Measurements from ENCODE around the gene VPS11.
A peak's percentile ranks its signal among the peaks of the same experiment; 100 is the strongest.

VPS11 gene

DNA sequence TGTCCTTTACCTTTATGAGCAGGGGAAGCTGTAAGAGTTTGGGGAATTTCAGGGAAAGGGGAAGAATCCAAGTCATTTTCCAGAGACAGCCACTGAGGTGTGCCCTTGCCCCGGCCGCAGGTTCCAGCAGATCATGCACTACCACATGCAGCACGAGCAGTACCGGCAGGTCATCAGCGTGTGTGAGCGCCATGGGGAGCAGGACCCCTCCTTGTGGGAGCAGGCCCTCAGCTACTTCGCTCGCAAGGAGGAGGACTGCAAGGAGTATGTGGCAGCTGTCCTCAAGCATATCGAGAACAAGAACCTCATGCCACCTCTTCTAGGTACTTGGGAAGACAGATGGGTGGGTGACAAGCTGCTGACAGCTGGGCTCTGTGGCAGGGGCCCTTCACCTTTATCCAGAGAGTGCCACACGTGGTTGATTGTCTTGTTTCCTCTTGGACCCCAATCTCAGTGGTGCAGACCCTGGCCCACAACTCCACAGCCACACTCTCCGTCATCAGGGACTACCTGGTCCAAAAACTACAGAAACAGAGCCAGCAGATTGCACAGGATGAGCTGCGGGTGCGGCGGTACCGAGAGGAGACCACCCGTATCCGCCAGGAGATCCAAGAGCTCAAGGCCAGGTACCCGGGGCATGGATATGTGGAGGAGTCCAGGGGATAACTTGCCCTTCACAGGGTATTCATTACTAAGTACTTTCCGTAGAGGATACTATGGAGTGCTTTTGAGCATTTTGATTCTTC, 11.2 kb downstream of the VPS11 start:
- no peak for DNase-seq (ENCODE audit: extremely low read depth in 1 of 2, low read depth in 1 of 2)

DNA sequence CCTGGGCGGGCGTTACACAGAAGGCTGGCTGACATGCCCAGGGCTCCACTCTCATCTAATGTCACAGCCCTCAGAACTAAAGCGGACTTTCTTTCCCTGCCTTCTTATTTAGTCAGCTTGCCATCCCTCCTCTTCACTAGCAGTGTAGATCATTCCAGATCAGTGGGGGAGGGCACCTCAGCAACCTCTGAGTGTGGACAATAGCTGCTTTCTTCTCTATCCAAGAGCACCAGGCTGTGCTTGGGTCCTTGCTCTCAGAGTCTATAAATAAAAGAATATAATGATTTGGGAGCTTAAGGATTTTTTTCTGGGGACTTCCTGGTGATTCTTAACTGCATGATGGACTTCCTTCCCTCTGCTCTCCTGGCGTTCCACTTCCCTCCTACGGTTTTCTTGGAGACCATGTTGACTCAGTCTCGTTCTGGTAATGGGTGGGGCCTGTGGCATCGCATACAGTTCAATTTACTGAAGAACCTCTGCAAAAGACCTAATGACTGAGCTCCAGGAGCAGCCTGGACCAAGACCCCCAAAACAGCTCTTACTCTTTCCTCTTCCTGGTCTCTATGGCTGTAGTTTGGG, 14.2 kb downstream of the VPS11 start:
- no peak for DNase-seq (ENCODE audit: extremely low read depth in 1 of 2, low read depth in 1 of 2)

DNA sequence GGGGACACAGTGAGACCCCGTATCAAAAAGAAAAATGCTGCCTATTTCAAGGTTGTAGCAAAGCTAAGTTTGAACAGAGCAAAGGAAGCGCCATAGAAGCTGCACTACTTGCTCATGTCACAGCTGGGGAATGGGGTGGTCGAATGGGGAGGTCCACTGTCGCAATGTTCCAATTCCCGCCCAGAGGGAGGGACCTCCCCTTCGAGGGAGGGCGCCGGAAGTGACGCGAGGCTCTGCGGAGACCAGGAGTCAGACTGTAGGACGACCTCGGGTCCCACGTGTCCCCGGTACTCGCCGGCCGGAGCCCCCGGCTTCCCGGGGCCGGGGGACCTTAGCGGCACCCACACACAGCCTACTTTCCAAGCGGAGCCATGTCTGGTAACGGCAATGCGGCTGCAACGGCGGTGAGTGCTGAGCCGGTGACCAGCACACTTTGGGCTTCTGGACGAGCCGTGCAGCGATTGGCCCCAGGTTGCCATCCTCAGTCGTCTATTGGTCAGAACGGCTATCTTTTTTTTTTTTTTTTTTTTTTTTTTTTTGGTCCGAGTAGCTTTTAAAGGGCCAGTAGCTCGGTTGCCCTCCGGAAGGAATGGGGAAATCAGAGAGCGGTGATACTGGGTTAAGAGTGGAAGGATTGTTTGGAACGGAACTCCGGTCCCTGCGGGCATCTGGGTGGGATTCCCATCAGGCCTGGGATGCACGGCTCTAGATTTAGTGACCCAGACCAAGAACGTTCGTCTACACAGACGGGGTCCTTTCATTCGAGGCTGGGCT, 17.2 kb downstream of the VPS11 start, which contains the start of gene HMBS:
HMBS (plus strand) TSS at position 219 of the 774 bp plus-strand sequence; CDS start at position 372, 153 bp downstream.
- DNase-seq (ENCODE audit: extremely low read depth in 1 of 2, low read depth in 1 of 2): peak; percentile 74 to 86

DNA sequence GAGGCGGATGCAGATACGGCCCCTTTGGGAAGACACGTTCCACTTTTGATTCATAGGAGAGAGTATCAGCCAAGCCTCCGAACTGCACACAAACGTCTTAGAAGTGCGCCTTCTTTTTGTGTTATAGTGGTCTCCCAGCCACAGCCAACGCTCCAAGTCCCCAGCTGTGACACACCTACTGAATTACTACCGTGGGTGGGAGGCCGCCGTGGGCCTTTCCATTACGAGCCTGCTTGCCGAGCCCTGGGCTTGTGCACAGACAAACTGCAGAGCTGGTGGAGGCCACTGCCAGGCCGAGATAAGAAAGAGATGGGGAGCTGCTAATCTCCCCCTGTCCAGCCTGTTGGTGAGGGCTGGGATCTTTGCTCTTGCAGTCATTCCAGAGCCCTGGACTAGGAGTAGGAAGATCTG, 17.8 kb downstream of the VPS11 start:
- DNase-seq (ENCODE audit: extremely low read depth in 1 of 2, low read depth in 1 of 2): peak in 1 of 2 donors; percentile 26

DNA sequence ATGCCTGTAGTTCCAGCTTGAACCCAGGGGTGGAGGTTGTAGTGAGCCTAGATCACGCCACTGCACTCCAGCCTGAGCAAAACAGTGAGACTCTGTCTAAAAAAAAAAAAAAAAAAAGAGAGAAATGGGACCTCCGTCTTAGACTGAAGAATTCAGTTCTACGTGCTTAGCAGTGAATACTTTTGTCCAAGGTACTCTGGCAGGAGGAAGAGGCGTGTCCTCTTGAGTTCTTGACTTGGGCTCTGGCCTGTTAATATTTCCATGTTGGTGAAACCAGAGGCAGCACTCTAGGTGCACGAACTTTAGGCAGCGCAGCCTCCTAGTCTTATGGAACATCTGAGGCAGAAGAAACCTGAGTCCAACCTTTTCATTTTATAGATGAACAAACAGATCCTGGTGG, 19.5 kb downstream of the VPS11 start:
- DNase-seq (ENCODE audit: extremely low read depth in 1 of 2, low read depth in 1 of 2): no peak

DNA sequence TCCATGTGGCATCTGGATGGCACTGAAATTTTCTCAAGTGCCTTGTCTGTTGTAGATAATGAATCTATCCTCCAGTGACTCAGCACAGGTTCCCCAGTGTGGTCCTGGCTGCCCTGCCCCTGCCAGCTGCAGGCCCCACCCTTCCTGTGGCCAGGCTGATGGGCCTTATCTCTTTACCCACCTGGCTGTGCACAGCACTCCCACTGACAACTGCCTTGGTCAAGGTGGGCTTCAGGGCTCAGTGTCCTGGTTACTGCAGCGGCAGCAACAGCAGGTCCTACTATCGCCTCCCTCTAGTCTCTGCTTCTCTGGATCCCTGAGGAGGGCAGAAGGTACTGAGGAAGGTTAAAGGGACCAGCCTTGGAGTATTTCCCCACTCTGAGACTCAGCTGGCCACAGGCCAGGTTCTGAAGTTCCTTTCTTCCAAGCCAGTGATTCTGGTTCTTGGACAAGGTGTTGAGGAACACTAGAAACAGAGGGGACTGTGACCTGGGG, 20.2 kb downstream of the VPS11 start:
- DNase-seq (ENCODE audit: extremely low read depth in 1 of 2, low read depth in 1 of 2): no peak

DNA sequence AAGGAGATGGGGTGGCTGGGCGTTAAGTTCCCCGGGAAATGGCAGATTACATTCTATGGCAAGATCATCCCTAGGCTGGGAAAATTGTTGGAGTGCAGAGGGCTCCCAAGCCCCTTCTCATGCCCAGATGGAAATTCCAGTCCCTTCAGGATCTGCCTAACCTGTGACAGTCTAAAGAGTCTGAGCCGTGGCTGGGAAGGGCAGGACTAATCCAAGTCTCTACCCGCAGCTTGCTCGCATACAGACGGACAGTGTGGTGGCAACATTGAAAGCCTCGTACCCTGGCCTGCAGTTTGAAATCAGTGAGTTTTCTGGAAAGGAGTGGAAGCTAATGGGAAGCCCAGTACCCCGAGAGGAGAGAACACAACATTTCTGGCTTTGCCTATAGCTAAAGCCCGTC, 20.8 kb downstream of the VPS11 start:
- DNase-seq (ENCODE audit: extremely low read depth in 1 of 2, low read depth in 1 of 2): no peak

DNA sequence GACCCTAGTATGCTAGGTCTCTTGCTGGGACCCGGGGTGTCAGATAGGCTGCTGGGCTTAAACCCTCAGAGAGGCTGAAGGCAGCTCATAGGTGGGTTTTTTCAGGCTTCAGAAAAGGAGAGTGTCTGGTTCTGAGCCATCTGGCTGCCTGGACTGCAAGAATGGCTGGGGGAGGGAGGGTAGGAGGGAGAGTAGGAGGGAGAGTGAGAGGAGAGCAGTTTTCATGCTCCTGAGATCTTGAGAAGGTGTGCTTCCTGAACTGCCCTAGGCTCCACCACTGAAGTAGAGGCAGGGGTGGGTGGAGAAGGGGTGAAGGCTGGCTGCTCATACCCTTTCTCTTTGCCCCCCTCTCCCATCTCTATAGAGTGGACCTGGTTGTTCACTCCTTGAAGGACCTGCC, 21.7 kb downstream of the VPS11 start:
- no peak for DNase-seq (ENCODE audit: extremely low read depth in 1 of 2, low read depth in 1 of 2)

DNA sequence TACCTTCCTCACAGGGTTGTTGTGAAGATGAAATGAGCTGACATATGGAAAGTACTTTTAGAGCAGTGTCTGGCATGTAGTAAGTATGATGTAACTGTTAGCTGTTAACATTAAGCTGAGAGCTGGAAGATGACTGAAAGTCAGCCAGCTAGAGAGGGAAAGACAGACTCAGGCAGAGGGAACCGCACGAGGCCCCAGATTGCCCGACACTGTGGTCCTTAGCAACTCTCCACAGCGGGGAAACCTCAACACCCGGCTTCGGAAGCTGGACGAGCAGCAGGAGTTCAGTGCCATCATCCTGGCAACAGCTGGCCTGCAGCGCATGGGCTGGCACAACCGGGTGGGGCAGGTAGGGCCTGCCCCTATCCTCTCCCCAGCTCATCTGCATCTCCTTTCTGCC, 23.6 kb downstream of the VPS11 start:
- no peak for DNase-seq (ENCODE audit: extremely low read depth in 1 of 2, low read depth in 1 of 2)

DNA sequence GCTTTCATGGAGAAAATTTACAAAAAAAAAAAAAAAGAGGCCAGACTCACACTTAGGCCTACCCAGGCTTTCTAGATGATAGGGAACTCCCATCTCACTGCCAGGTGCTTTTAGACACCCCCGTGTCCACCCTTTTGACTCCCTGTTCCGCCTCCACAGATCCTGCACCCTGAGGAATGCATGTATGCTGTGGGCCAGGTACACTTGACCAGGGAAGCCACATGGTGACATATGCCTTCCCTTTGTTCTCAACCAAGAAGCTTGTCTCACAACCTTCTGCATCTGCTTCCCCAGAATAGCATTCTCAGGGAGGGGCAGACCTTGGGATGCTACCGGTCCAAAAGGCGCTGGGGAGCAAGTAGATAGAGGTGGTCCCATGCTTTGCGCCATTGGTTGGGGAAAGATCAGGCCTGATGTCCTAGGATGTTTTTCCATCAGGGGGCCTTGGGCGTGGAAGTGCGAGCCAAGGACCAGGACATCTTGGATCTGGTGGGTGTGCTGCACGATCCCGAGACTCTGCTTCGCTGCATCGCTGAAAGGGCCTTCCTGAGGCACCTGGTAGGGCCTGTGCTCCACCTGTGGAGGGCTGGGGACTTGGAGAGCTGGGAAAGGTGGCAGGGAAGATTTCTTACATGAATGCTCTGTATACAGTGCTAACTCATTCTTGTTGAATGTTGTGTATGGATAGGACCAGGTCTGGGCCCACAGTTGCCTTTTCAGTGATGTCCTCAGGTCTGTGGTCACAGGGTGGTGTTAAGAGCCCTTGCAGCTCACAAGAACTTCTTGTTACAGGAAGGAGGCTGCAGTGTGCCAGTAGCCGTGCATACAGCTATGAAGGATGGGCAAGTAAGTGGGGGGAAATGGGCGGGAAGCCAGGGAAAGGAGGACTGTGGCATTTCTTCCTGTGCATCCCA, 24.6 kb downstream of the VPS11 start:
- DNase-seq (ENCODE audit: extremely low read depth in 1 of 2, low read depth in 1 of 2): no peak

DNA sequence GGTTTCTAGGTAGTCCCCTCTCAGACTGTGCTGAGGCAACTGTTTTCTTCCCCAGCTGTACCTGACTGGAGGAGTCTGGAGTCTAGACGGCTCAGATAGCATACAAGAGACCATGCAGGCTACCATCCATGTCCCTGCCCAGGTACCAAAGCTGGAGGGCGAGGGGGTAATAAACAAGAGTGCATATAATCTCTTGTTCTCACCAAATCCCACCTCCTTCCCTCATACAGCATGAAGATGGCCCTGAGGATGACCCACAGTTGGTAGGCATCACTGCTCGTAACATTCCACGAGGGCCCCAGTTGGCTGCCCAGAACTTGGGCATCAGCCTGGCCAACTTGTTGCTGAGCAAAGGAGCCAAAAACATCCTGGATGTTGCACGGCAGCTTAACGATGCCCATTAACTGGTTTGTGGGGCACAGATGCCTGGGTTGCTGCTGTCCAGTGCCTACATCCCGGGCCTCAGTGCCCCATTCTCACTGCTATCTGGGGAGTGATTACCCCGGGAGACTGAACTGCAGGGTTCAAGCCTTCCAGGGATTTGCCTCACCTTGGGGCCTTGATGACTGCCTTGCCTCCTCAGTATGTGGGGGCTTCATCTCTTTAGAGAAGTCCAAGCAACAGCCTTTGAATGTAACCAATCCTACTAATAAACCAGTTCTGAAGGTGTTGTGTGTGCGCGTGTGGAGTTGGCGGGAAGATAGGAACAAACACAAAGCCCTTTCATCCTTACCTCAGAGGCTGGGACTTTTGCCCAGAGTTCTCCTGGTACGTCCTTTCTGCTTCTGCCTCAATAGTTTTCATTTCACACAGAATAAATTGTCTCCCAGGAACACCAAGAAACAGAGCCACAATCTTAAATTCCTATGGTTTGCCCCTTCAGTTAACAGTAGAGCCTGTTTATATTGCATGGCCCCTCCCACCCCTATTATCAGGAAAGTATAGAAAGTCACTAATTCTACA, 25.5 kb downstream of the VPS11 start:
- DNase-seq (ENCODE audit: extremely low read depth in 1 of 2, low read depth in 1 of 2): no peak

DNA sequence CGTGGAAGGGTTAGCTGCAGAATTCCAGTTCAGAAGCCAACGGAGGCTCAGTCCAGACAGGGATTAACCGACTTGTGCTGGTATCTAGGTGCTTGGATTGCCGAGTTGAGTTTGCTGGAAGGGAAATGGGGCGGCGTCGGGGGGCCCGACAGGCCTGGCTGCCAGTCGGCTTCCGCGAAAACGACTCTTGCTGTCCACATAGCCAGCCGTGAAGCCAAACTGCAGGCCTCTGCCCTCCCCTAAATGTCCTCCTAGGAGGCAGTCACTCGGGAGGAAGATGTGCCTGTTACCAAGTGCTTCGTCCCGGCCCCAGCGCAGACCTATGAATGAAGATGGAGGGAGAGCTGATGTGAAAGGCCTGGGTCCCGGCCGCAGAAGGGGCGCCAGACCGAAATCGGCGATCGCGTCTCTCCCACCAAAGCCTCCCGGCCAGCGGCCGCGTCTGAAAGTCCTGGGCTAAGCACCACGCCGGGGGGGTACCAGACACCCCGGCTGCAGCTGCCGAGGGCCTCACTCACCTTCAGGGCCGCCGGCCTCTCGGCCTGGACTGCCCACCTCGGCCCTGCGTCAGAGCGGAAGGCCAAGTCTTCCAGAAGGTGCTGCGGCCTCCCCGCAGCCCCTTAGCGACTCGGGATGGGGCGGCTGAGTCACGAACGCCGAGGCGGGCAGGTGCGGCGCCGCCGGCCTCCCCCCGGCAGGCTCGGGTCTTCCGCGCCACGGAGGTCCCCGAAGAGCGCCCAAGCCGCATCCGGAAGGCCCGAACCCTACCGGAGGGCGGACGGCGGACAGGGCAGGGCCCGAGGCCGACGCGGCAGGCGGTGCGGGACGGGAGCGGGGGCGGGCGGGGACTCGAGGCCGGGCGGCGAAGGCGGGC, 26.6 kb downstream of the VPS11 start:
- DNase-seq (ENCODE audit: extremely low read depth in 1 of 2, low read depth in 1 of 2): peak in 1 of 2 donors; percentile 31

DNA sequence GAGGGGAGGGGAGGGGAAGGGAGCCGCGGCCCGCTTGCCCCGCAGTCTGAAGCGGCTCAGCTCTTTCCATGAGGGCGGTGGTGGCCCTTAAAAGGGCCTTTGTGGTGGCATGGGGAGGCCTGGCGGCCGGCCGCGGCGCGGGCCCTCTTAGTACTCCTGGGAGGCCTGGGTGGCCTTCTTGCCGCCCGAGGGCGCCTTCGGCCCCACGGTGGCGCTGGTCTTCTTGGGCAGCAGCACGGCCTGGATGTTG, 27.1 kb downstream of the VPS11 start:
- DNase-seq (ENCODE audit: extremely low read depth in 1 of 2, low read depth in 1 of 2): no peak

DNA sequence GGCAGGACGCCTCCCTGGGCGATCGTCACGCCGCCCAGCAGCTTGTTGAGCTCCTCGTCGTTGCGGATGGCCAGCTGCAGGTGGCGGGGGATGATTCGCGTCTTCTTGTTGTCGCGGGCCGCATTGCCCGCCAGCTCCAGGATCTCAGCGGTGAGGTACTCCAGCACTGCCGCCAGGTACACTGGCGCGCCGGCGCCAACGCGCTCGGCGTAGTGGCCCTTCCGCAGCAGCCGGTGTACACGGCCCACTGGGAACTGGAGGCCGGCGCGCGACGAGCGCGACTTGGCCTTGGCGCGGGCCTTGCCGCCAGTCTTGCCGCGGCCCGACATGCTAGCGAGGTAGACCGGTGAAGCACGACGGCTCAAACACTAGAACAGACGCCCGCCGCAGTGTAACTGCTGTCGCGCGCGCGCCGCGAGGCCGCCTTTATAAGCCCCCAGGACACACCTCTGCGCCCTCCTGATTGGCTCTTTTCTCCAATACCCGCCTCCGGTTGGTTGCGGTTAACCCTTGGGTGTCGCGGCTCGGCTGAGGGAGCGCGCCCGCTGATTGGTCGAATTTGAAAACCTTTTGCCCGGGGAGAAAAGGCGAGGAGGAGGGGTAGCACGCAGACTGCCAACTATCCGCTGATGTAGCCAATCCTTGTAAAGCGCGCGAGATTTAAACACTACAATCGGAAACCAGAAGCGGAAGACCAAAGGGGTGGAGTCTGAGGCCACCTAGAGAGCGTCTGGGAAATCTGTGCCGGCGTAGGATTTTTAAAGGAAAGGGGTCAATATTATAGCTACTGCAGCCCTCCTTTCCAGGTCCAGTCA, 27.7 kb downstream of the VPS11 start:
- DNase-seq (ENCODE audit: extremely low read depth in 1 of 2, low read depth in 1 of 2): peak; percentile 97 to 99

DNA sequence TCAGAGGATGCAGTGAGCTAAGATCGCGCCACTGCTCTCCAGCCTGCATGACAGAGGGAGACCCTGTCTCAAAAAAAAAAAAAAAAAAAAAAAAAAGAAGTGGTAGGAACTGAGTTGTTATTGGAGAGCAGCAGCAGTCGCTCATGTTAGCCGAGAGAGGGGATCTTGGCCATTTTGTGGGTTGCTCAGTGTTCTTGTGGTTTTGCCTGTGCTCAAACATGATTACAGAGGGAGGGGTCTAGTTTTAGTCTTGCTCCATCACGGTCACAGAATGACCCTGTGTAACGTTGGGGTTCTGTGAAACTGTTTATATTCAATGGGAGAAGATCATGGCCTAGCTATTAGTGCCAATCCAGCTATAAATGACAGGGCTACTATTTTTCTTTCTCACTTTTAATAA, 32.1 kb downstream of the VPS11 start:
- no peak for DNase-seq (ENCODE audit: extremely low read depth in 1 of 2, low read depth in 1 of 2)

DNA sequence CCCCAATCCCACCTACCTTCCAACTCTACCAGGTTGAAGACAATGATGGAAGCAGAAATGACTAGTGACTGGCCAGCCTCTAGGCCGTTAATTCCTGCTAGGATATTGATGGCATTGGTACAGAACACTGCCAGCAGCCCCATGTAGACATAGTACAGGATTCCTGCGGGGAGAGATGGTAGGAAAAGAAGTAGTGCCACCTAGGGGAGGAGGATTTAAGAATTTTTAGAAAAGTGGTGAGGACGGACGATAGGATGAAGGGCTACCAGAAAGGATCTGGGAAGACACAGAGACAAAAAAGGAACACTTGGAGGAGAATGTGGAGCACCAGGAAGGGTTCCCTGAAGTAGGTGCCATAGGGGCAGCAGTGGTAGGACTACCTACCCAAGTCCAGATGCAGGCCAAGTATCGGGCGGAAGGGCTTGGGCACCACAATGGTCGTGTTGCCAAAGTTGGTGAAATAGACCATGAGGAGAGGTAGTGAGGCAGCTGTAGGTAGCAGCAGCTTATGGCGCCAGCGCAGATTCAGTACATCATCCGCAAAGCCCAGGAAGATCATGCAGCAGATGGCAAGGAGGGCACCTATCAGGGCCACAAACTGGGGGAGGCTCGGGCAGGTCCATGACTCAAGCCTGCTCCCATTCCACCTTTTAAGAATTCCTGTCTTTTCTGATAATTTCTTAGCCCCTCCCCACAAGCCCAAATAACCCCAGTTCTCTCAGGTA, 32.8 kb downstream of the VPS11 start:
- no peak for DNase-seq (ENCODE audit: extremely low read depth in 1 of 2, low read depth in 1 of 2)

DNA sequence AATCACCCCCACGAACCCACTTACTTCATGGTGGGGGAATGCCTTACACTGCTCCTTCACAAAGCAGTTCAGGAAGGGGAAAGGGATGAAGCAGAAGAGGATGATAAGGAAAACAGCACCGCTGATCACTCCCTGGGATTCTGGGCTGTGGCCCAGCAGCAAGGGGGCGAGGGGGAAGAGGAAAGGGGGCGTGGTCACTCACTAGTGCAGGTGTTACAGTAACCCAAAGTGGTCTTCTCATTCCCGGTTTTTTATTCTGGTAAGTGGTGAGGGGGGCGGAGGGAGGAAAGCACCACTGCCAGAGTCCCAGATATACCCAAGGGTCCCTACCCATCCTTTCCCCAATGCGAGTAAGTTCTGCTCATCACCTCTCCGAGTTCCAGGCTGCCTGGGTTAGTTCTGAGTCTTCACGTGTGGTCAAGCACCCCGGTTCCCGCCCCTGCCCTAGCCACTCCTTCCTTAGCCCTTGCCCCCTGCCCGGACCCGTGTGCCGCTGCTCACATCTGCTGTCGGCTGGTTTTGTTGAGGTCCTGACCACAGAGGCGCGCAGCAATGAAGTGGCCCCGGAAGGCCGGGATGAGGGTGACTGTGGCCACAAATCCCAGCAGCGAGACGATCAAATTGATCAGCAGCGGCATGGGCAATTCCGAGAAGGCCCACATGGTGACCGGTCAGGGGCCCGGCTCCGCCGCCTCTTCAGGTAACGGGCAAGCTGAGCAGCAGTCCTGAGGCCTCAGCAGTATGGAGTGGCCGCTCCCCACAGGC, 33.6 kb downstream of the VPS11 start:
- no peak for DNase-seq (ENCODE audit: extremely low read depth in 1 of 2, low read depth in 1 of 2)
